ENCODE measurements around the gene THEM4.

Gene THEM4

DNA sequence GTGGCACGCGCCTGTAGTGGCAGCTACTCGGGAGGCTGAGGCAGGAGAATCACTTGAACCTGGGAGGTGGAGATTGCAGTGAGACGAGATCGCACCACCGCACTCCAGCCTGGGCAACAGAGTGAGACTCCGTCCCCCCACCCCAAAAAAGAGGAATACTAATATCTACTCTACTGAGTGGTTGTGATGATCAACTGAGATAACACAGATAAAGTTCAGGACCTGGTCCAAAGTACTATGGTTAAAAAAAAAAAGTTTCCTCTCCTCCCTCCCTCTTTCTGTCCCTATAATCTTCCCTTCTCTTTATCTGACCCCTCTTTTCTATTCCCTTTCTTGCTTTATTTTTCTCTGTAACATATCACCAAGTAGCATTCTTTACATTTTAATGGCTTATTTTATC, 73.7 kb downstream of the THEM4 start:
- no peak for TF ChIP-seq MYC (IDR thresholded peaks at IDR 0.05; ENCODE audit: low read depth, low read length)
- no peak for TF ChIP-seq MAX (IDR thresholded peaks at IDR 0.05; ENCODE audit: low read depth, low read length)
- no peak overlapping the region for H3K4me3 ChIP-seq (ENCODE audit: low read depth, low read length)
- DNase-seq (ENCODE audit: low read depth), result no peak

DNA sequence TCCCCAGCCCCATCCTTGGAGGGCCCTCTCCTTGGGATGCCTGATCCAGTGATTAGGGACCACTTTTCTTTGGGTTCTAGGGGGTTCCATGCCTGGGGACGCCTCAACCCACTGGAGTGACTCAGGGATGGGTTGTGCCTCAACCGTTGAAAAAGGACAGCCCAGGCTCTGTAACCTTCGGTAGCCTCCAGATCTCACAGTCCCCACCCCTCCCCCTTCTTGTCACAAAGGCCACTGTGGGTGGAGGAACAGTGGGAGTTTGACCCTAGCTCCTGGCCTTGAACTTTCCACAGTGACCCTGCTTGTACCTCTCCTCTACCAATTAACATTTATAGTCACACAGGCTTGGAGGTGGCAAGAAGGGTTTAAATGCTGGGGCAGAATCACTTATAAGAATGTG, 75.1 kb downstream of the THEM4 start:
- no peak for TF ChIP-seq POLR2A (IDR thresholded peaks at IDR 0.05; ENCODE audit: extremely low read depth, insufficient read length)
- TF ChIP-seq MAX (IDR thresholded peaks at IDR 0.05; ENCODE audit: low read depth, low read length), result no peak
- TF ChIP-seq, protein P1, sequence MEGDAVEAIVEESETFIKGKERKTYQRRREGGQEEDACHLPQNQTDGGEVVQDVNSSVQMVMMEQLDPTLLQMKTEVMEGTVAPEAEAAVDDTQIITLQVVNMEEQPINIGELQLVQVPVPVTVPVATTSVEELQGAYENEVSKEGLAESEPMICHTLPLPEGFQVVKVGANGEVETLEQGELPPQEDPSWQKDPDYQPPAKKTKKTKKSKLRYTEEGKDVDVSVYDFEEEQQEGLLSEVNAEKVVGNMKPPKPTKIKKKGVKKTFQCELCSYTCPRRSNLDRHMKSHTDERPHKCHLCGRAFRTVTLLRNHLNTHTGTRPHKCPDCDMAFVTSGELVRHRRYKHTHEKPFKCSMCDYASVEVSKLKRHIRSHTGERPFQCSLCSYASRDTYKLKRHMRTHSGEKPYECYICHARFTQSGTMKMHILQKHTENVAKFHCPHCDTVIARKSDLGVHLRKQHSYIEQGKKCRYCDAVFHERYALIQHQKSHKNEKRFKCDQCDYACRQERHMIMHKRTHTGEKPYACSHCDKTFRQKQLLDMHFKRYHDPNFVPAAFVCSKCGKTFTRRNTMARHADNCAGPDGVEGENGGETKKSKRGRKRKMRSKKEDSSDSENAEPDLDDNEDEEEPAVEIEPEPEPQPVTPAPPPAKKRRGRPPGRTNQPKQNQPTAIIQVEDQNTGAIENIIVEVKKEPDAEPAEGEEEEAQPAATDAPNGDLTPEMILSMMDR (IDR thresholded peaks at IDR 0.05; ENCODE audit: low read depth, low read length), result no peak
- no peak for TF ChIP-seq MYC (IDR thresholded peaks at IDR 0.05; ENCODE audit: low read depth, low read length)
- no peak overlapping the region for H3K4me3 ChIP-seq (ENCODE audit: low read depth, low read length)
- DNase-seq (ENCODE audit: low read depth), result no peak

DNA sequence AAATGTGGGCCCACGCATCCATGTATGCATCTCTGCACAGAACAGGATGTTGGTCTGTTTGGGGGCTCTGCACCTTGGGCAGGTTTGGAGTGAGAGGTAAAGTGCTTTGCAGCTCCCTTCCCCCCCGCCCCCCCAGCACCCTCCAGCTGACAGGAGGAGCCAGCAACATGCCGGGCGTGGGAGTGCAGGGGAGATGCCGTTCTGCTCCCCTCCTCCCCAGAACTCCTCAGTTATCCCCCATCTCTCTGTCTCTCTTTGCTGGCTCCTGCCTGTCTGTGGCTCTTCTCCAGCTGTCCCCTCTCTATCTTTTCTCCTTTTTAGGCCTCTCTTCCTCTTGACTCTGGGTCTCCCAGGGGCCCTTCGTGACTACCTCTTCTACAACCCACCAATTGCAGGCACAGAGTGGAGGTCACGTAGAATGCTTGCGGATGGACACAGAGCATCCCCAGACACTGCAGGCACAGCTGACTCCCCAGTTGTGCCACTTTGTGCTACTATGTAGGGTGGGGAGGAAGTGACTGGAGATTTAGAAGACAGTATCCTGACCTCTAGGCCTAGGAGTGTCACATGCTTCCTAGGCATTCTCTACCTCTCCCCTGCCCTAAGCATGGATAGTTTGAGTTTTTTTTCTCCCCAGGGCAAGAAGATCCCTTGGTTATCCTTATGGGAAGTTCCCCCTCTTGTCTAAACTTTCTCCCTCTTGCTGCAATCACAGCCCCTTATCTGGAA, 76.0 kb downstream of the THEM4 start:
- DNase-seq (ENCODE audit: low read depth), result no peak
- no peak for TF ChIP-seq POLR2A (IDR thresholded peaks at IDR 0.05; ENCODE audit: extremely low read depth, insufficient read length)
- TF ChIP-seq MYC (IDR thresholded peaks at IDR 0.05; ENCODE audit: low read depth, low read length), result no peak
- TF ChIP-seq MAX (IDR thresholded peaks at IDR 0.05; ENCODE audit: low read depth, low read length), result no peak
- TF ChIP-seq, protein P1 (IDR thresholded peaks at IDR 0.05; ENCODE audit: low read depth, low read length), result no peak
- H3K4me3 ChIP-seq (ENCODE audit: low read depth, low read length), result no peak overlapping the region

DNA sequence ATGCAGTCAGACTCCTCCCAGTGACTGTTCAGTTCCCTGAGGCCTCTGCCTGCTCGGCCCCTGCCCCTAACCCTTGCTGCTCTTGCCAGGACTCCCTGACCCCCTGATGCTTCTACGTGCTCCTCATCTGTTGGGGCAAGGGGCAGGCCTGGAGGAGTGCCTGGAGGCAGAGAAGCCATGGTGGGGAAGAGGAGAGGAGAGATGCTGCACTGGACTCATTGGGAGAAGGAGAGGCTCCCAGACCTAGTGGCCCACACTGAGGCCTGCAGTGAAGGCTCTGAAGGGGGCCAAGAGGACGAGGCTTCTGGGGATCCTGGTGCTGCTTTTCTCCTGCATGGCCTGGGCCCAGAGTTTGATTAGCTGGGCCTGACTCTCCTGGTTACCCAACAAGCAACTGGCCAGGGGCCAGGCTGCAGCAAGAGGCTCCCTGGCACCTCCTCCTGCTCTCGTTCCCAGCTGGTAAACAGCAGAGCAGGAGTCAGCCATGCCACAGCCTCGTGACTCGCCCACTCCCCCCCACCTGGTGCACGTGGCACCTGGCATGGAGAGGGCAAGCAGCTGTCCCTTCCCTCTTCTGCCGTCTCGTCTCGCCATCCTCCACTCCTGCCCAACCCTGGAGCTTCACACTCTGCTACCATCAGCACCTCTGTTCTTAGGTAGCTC, 76.9 kb downstream of the THEM4 start:
- no peak for DNase-seq (ENCODE audit: low read depth)
- TF ChIP-seq, protein P1 (IDR thresholded peaks at IDR 0.05; ENCODE audit: low read depth, low read length), result no peak
- TF ChIP-seq MAX (IDR thresholded peaks at IDR 0.05; ENCODE audit: low read depth, low read length) (no peak), MYC (IDR thresholded peaks at IDR 0.05; ENCODE audit: low read depth, low read length) (no peak), POLR2A (IDR thresholded peaks at IDR 0.05; ENCODE audit: extremely low read depth, insufficient read length) (no peak)
- H3K4me3 ChIP-seq (ENCODE audit: low read depth, low read length), result no peak overlapping the region

- no peak for DNase-seq (ENCODE audit: low read depth)
- TF ChIP-seq MAX (IDR thresholded peaks at IDR 0.05; ENCODE audit: low read depth, low read length) (no peak), POLR2A (IDR thresholded peaks at IDR 0.05; ENCODE audit: extremely low read depth, insufficient read length) (no peak), MYC (IDR thresholded peaks at IDR 0.05; ENCODE audit: low read depth, low read length) (no peak)
- TF ChIP-seq, protein P1 (IDR thresholded peaks at IDR 0.05; ENCODE audit: low read depth, low read length), result no peak
Measured at GRCh38 chr1:151831605-151832004, 77.7 kb downstream of the THEM4 start, which contains the start of gene RORC. Gene RORC, minus strand, starts transcription at chr1:151831802. Its CDS starts 38 bp downstream, at chr1:151831764.

DNA sequence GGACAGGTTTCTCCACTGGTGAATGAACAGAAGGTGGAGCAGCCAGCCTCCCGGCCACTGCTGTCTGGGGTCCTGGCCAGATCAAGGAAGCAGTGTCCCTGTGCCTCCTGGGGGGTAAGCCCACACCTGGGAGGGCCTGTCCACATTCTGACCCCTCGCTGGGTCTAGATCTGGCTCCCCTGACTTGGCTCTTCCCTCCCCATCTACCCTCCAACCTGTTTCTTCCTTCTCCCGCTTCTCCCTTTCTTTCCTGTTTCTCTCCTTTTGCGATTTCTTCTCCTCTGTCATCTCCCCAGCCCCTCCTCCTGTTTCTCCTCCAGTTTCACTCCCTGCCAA, 78.1 kb downstream of the THEM4 start:
- no peak for DNase-seq (ENCODE audit: low read depth)
- H3K4me3 ChIP-seq (ENCODE audit: low read depth, low read length), result no peak overlapping the region

More at GRCh38 chr1:151831605-151832004, 77.7 kb downstream of the THEM4 start, which contains the start of gene RORC:
- H3K4me3 ChIP-seq (ENCODE audit: low read depth, low read length), result no peak within 1 kb of the TSS

More for the DNA sequence above, 78.1 kb downstream of the THEM4 start:
- TF ChIP-seq POLR2A (IDR thresholded peaks at IDR 0.05; ENCODE audit: extremely low read depth, insufficient read length) (no peak), MAX (IDR thresholded peaks at IDR 0.05; ENCODE audit: low read depth, low read length) (no peak), MYC (IDR thresholded peaks at IDR 0.05; ENCODE audit: low read depth, low read length) (no peak)
- TF ChIP-seq, protein P1 (IDR thresholded peaks at IDR 0.05; ENCODE audit: low read depth, low read length), result no peak
